IPS-18a (cell line): Measurements from ENCODE around the gene HHLA2.

Experiments used
- H3K27ac ChIP-seq: one replicate; pipeline ENCODE4 v1.5.1; 2013; ENCODE audit warnings: low read length
- H3K27me3 ChIP-seq: one replicate; pipeline ENCODE4 v1.6.1; 2013; ENCODE audit warnings: mild to moderate bottlenecking, low read length; ENCODE audit not compliant: control insufficient read depth, insufficient read depth
- H3K36me3 ChIP-seq: one replicate; pipeline ENCODE4 v1.6.1; 2013; ENCODE audit warnings: low read depth, low read length; ENCODE audit not compliant: control insufficient read depth
- H3K4me1 ChIP-seq: one replicate; pipeline ENCODE4 v1.6.1; 2013; ENCODE audit warnings: low read depth, low read length; ENCODE audit not compliant: control insufficient read depth
- H3K4me3 ChIP-seq: one replicate; pipeline ENCODE4 v1.5.1; 2013; ENCODE audit warnings: low read length
- H3K9ac ChIP-seq: one replicate; pipeline ENCODE4 v1.6.1; 2013; ENCODE audit warnings: mild to moderate bottlenecking, low read length, moderate library complexity
- H3K9me3 ChIP-seq: one replicate; pipeline ENCODE4 v1.6.1; 2013; ENCODE audit warnings: low read depth, low read length; ENCODE audit not compliant: control insufficient read depth

HHLA2 gene

GRCh38 chr3:108383306-108383705 lies 87.0 kb downstream of the HHLA2 start:
- Histone ChIP-seq H3K27me3 (no peaks in the 10 kb centered on the region), H3K4me1 (peaks cover 7% of the 10 kb centered on the region), H3K27ac (no peak overlapping the region), H3K9ac (no peak overlapping the region), H3K4me3 (no peak overlapping the region), H3K9me3 (no peaks in the 10 kb centered on the region), H3K36me3 (no peaks in the 10 kb centered on the region)

- H3K4me1 ChIP-seq, result peaks cover 3% of the 10 kb centered on the region
- H3K9me3 ChIP-seq, result no peaks in the 10 kb centered on the region
- H3K27ac ChIP-seq, result no peak overlapping the region
- H3K27me3 ChIP-seq, result no peaks in the 10 kb centered on the region
- H3K4me3 ChIP-seq, result no peak overlapping the region
- no peaks in the 10 kb centered on the region for H3K36me3 ChIP-seq
- H3K9ac ChIP-seq, result no peak overlapping the region
Observed at GRCh38 chr3:108387063-108387462, 90.7 kb downstream of the HHLA2 start.

- no peaks in the 10 kb centered on the region for H3K36me3 ChIP-seq
- no peak overlapping the region for H3K27ac ChIP-seq
- H3K27me3 ChIP-seq, result no peaks in the 10 kb centered on the region
- no peak overlapping the region for H3K9ac ChIP-seq
- no peaks in the 10 kb centered on the region for H3K9me3 ChIP-seq
- H3K4me3 ChIP-seq, result no peak overlapping the region
- H3K4me1 ChIP-seq, result peaks cover 3% of the 10 kb centered on the region
Observed at GRCh38 chr3:108388136-108389132, 92.1 kb downstream of the HHLA2 start.

- Histone ChIP-seq H3K36me3 (no peaks in the 10 kb centered on the region), H3K27ac (no peak overlapping the region), H3K9me3 (no peaks in the 10 kb centered on the region), H3K4me3 (no peak overlapping the region), H3K4me1 (peaks cover 3% of the 10 kb centered on the region), H3K9ac (no peak overlapping the region), H3K27me3 (no peaks in the 10 kb centered on the region)
Observed at GRCh38 chr3:108389372-108389771, 93.0 kb downstream of the HHLA2 start.

- Histone ChIP-seq H3K4me3 (no peak overlapping the region), H3K27me3 (no peaks in the 10 kb centered on the region), H3K9ac (no peak overlapping the region), H3K4me1 (peaks cover 15% of the 10 kb centered on the region), H3K9me3 (no peaks in the 10 kb centered on the region), H3K27ac (no peak overlapping the region), H3K36me3 (no peaks in the 10 kb centered on the region)
Observed at GRCh38 chr3:108391917-108392593, 95.7 kb downstream of the HHLA2 start.

- no peaks in the 10 kb centered on the region for H3K27me3 ChIP-seq
- H3K4me1 ChIP-seq, result peaks cover 15% of the 10 kb centered on the region
- H3K27ac ChIP-seq, result no peak overlapping the region
- H3K4me3 ChIP-seq, result no peak overlapping the region
- no peak overlapping the region for H3K9ac ChIP-seq
- H3K36me3 ChIP-seq, result no peaks in the 10 kb centered on the region
- no peaks in the 10 kb centered on the region for H3K9me3 ChIP-seq
Observed at GRCh38 chr3:108393128-108393900, 97.0 kb downstream of the HHLA2 start.

- Histone ChIP-seq H3K27ac (no peak overlapping the region), H3K4me1 (peaks cover 12% of the 10 kb centered on the region), H3K27me3 (no peaks in the 10 kb centered on the region), H3K9ac (no peak overlapping the region), H3K4me3 (no peak overlapping the region), H3K9me3 (no peaks in the 10 kb centered on the region), H3K36me3 (no peaks in the 10 kb centered on the region)
Observed at GRCh38 chr3:108394016-108394415, 97.7 kb downstream of the HHLA2 start.

GRCh38 chr3:108394563-108394962 lies 98.2 kb downstream of the HHLA2 start:
- peaks cover 12% of the 10 kb centered on the region for H3K4me1 ChIP-seq
- no peak overlapping the region for H3K4me3 ChIP-seq
- H3K27ac ChIP-seq, result no peak overlapping the region
- H3K36me3 ChIP-seq, result no peaks in the 10 kb centered on the region
- H3K9ac ChIP-seq, result no peak overlapping the region
- H3K9me3 ChIP-seq, result no peaks in the 10 kb centered on the region
- H3K27me3 ChIP-seq, result no peaks in the 10 kb centered on the region

- no peak overlapping the region for H3K4me3 ChIP-seq
- H3K9me3 ChIP-seq, result peaks cover 2% of the 10 kb centered on the region
- no peak overlapping the region for H3K9ac ChIP-seq
- no peak overlapping the region for H3K27ac ChIP-seq
- H3K27me3 ChIP-seq, result no peaks in the 10 kb centered on the region
- H3K4me1 ChIP-seq, result peaks cover 12% of the 10 kb centered on the region
- no peaks in the 10 kb centered on the region for H3K36me3 ChIP-seq
Observed at GRCh38 chr3:108396336-108396735, 100.0 kb downstream of the HHLA2 start.

- no peak overlapping the region for H3K9ac ChIP-seq
- H3K4me3 ChIP-seq, result no peak overlapping the region
- no peak overlapping the region for H3K27ac ChIP-seq
- peaks cover 12% of the 10 kb centered on the region for H3K4me1 ChIP-seq
- H3K36me3 ChIP-seq, result no peaks in the 10 kb centered on the region
- H3K9me3 ChIP-seq, result peaks cover 2% of the 10 kb centered on the region
- no peaks in the 10 kb centered on the region for H3K27me3 ChIP-seq
Observed at GRCh38 chr3:108398510-108398909, 102.2 kb downstream of the HHLA2 start.

GRCh38 chr3:108401836-108402235 lies 105.5 kb downstream of the HHLA2 start:
- H3K4me3 ChIP-seq, result no peak overlapping the region
- no peak overlapping the region for H3K9ac ChIP-seq
- no peaks in the 10 kb centered on the region for H3K27me3 ChIP-seq
- H3K36me3 ChIP-seq, result no peaks in the 10 kb centered on the region
- no peak overlapping the region for H3K27ac ChIP-seq
- peaks cover 2% of the 10 kb centered on the region for H3K9me3 ChIP-seq
- peaks cover under 1% of the 10 kb centered on the region for H3K4me1 ChIP-seq
